ENCODE data around the gene RMND5B. TPM values are rescaled to one million over a fixed set of nuclear protein-coding genes. Genes with fewer than 3 reads are reported as not detected.
"Not testable (repeated sequence)": the region's sequence is repeated elsewhere in the genome, so short reads cannot be mapped to it uniquely, and the experiment has no call there.

The RMND5B gene
- total RNA-seq: 30.4 TPM

- DNase-seq (ENCODE audit: low read depth in 2 of 3, low spot score in 2 of 3): peak; percentile 61 to 81 (median 79)
Observed at GRCh38 chr5:178130576-178131445, at the start of gene RMND5B. RMND5B (plus strand) TSS chr5:178131014; CDS start chr5:178138120, 7,106 bp downstream.

- DNase-seq (ENCODE audit: low read depth in 2 of 3, low spot score in 2 of 3): no peak
Observed at GRCh38 chr5:178081571-178082243, 49.1 kb upstream of the RMND5B start.

- no peak for DNase-seq (ENCODE audit: low read depth in 2 of 3, low spot score in 2 of 3)
Observed at GRCh38 chr5:178083922-178084321, 46.9 kb upstream of the RMND5B start.

- no peak for DNase-seq (ENCODE audit: low read depth in 2 of 3, low spot score in 2 of 3)
Observed at GRCh38 chr5:178085316-178085715, 45.5 kb upstream of the RMND5B start.

GRCh38 chr5:178086266-178086665 lies 44.5 kb upstream of the RMND5B start:
- no peak for DNase-seq (ENCODE audit: low read depth in 2 of 3, low spot score in 2 of 3)

- not testable (repeated sequence) for DNase-seq (ENCODE audit: low read depth in 2 of 3, low spot score in 2 of 3)
Observed at GRCh38 chr5:178087199-178087598, 43.6 kb upstream of the RMND5B start.

- no peak for DNase-seq (ENCODE audit: low read depth in 2 of 3, low spot score in 2 of 3)
Observed at GRCh38 chr5:178090856-178091255, 40.0 kb upstream of the RMND5B start.

- no peak for DNase-seq (ENCODE audit: low read depth in 2 of 3, low spot score in 2 of 3)
Observed at GRCh38 chr5:178093134-178093533, 37.7 kb upstream of the RMND5B start.

- no peak for DNase-seq (ENCODE audit: low read depth in 2 of 3, low spot score in 2 of 3)
Observed at GRCh38 chr5:178094345-178094744, 36.5 kb upstream of the RMND5B start.

GRCh38 chr5:178098685-178099084 lies 32.1 kb upstream of the RMND5B start:
- no peak for DNase-seq (ENCODE audit: low read depth in 2 of 3, low spot score in 2 of 3)

GRCh38 chr5:178103612-178104011 lies 27.2 kb upstream of the RMND5B start:
- DNase-seq (ENCODE audit: low read depth in 2 of 3, low spot score in 2 of 3): no peak

- DNase-seq (ENCODE audit: low read depth in 2 of 3, low spot score in 2 of 3): peak in 1 of 3 donors; percentile 34
Observed at GRCh38 chr5:178104492-178104891, 26.3 kb upstream of the RMND5B start.

GRCh38 chr5:178106086-178106485 lies 24.7 kb upstream of the RMND5B start:
- no peak for DNase-seq (ENCODE audit: low read depth in 2 of 3, low spot score in 2 of 3)

GRCh38 chr5:178106556-178107239 lies 24.1 kb upstream of the RMND5B start:
- DNase-seq (ENCODE audit: low read depth in 2 of 3, low spot score in 2 of 3): no peak

- no peak for DNase-seq (ENCODE audit: low read depth in 2 of 3, low spot score in 2 of 3)
Observed at GRCh38 chr5:178107756-178108310, 23.0 kb upstream of the RMND5B start.

GRCh38 chr5:178108446-178108845 lies 22.4 kb upstream of the RMND5B start:
- no peak for DNase-seq (ENCODE audit: low read depth in 2 of 3, low spot score in 2 of 3)

GRCh38 chr5:178108966-178109365 lies 21.8 kb upstream of the RMND5B start:
- no peak for DNase-seq (ENCODE audit: low read depth in 2 of 3, low spot score in 2 of 3)

GRCh38 chr5:178110511-178110910 lies 20.3 kb upstream of the RMND5B start:
- no peak for DNase-seq (ENCODE audit: low read depth in 2 of 3, low spot score in 2 of 3)

- DNase-seq (ENCODE audit: low read depth in 2 of 3, low spot score in 2 of 3): no peak
Observed at GRCh38 chr5:178111925-178112324, 18.9 kb upstream of the RMND5B start.

GRCh38 chr5:178112545-178112944 lies 18.3 kb upstream of the RMND5B start:
- DNase-seq (ENCODE audit: low read depth in 2 of 3, low spot score in 2 of 3): no peak
